HL-60 (cell line): ENCODE measurements around the gene DHX29.
A peak's percentile ranks its signal among the peaks of the same experiment; 100 is the strongest.
"Not testable (repeated sequence)": the region's sequence is repeated elsewhere in the genome, so short reads cannot be mapped to it uniquely, and the experiment has no call there.

ENCODE experiments used
- DNase-seq, 2 experiments: peaks; one replicate each; pipeline ENCODE4 v3.0.0-alpha.2; 2010 to 2020; ENCODE audit warnings: low read depth in 1 of 2, low spot score in 1 of 2
- H3K27ac ChIP-seq: fragments of 250-450 bp; sonication (Bioruptor Pico); replicated peaks from 2 replicates; pipeline ENCODE4 v1.5.1; 2020; ENCODE audit warnings: mild to moderate bottlenecking, moderate library complexity
- H3K27me3 ChIP-seq: fragments of 250-450 bp; sonication (Bioruptor Pico); 2 replicates; pipeline ENCODE4 v1.5.1; 2021; ENCODE audit warnings: mild to moderate bottlenecking, moderate library complexity; ENCODE audit not compliant: insufficient read depth, poor library complexity, severe bottlenecking
- H3K4me3 ChIP-seq: replicated peaks from 2 replicates; pipeline ENCODE4 v1.5.1; 2011; ENCODE audit warnings: mild to moderate bottlenecking, control low read depth, low read length; ENCODE audit not compliant: insufficient read depth
- CTCF ChIP-seq: IDR thresholded peaks from one replicate; pipeline ENCODE4 v1.5.1; 2011; ENCODE audit warnings: low read length, control low read depth, inconsistent platforms; ENCODE audit not compliant: insufficient read depth
- GABPA ChIP-seq: IDR thresholded peaks from 2 replicates; pipeline ENCODE4 v1.6.1; 2012; ENCODE audit warnings: low read depth
- POLR2AphosphoS5 ChIP-seq: IDR thresholded peaks from 2 replicates; pipeline ENCODE4 v1.6.1; 2012; ENCODE audit warnings: low read depth
- SPI1 ChIP-seq: IDR thresholded peaks from 2 replicates; pipeline ENCODE4 v1.6.1; 2012; ENCODE audit warnings: low read depth, mild to moderate bottlenecking, borderline replicate concordance
- TF ChIP-seq, protein P1 (sequence below): IDR thresholded peaks from 2 replicates; pipeline ENCODE4 v1.6.1; 2012; ENCODE audit warnings: low read depth; ENCODE audit not compliant: insufficient replicate concordance

DHX29 gene

GRCh38 chr5:55320571-55320970, 13.1 kb upstream of the DHX29 start:
- no peak for DNase-seq
- H3K27me3 ChIP-seq, result no peaks in the 10 kb centered on the region
- H3K4me3 ChIP-seq, result no peak overlapping the region
- H3K27ac ChIP-seq, result no peak overlapping the region
- TF ChIP-seq POLR2AphosphoS5, result no peak
- TF ChIP-seq, protein P1, sequence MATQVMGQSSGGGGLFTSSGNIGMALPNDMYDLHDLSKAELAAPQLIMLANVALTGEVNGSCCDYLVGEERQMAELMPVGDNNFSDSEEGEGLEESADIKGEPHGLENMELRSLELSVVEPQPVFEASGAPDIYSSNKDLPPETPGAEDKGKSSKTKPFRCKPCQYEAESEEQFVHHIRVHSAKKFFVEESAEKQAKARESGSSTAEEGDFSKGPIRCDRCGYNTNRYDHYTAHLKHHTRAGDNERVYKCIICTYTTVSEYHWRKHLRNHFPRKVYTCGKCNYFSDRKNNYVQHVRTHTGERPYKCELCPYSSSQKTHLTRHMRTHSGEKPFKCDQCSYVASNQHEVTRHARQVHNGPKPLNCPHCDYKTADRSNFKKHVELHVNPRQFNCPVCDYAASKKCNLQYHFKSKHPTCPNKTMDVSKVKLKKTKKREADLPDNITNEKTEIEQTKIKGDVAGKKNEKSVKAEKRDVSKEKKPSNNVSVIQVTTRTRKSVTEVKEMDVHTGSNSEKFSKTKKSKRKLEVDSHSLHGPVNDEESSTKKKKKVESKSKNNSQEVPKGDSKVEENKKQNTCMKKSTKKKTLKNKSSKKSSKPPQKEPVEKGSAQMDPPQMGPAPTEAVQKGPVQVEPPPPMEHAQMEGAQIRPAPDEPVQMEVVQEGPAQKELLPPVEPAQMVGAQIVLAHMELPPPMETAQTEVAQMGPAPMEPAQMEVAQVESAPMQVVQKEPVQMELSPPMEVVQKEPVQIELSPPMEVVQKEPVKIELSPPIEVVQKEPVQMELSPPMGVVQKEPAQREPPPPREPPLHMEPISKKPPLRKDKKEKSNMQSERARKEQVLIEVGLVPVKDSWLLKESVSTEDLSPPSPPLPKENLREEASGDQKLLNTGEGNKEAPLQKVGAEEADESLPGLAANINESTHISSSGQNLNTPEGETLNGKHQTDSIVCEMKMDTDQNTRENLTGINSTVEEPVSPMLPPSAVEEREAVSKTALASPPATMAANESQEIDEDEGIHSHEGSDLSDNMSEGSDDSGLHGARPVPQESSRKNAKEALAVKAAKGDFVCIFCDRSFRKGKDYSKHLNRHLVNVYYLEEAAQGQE, result no peak
- no peak for TF ChIP-seq GABPA
- TF ChIP-seq CTCF, result no peak
- TF ChIP-seq SPI1, result no peak

DNA sequence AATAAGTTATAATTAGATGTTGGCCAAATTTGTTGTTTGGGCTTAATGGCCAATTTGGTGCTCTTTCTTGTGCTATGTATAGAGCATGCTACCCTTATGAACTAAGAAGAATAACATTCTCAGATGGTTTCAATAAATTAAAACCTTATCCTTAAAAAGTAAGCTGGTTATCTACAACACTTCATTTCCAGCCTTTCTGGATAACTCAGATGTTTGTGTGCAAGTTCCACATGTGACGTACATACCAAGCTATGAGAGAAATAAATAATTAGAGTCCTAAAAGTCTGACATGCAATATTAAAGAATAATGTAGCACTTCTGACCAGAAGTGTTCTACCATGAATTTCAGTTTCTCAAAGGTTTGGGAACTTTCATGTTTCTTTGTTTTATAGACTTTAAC, 12.0 kb upstream of the DHX29 start:
- no peak for TF ChIP-seq CTCF
- no peak for TF ChIP-seq POLR2AphosphoS5
- no peak for TF ChIP-seq GABPA
- no peak for TF ChIP-seq SPI1
- TF ChIP-seq, protein P1, result no peak
- no peak overlapping the region for H3K4me3 ChIP-seq
- no peaks in the 10 kb centered on the region for H3K27me3 ChIP-seq
- no peak for DNase-seq
- no peak overlapping the region for H3K27ac ChIP-seq

- H3K27ac ChIP-seq, H3K27me3 ChIP-seq, DNase-seq, H3K4me3 ChIP-seq: not testable (repeated sequence)
Measured at GRCh38 chr5:55318237-55318636, 10.7 kb upstream of the DHX29 start.

GRCh38 chr5:55316837-55317236, 9.3 kb upstream of the DHX29 start:
- H3K4me3 ChIP-seq, result no peak overlapping the region
- no peak for TF ChIP-seq POLR2AphosphoS5
- TF ChIP-seq, protein P1, result no peak
- H3K27ac ChIP-seq, result no peak overlapping the region
- H3K27me3 ChIP-seq, result no peaks in the 10 kb centered on the region
- peak in 1 of 2 experiments; percentile 14 for DNase-seq
